Activated T-helper 1 cell treated with anti-CD3 and anti-CD28 coated beads, Interleukin-12 subunit alpha, Interleukin-12 subunit beta, Interleukin-2, Interleukin-4 antibody, amounts not matched to agents 30 ng/mL and 10 ng/mL and 1 ng/mL, durations not matched to agents 14 hours and 24 hours and 36 hours (primary cell): ENCODE measurements around the gene FAM149B1. TPM values are rescaled to one million over a fixed set of nuclear protein-coding genes. Genes with fewer than 3 reads are reported as not detected.

Experiments
- DNase-seq: peaks from one replicate; pipeline ENCODE4 v3.0.0; 2021; ENCODE audit warnings: low spot score
- H3K27ac Mint-ChIP-seq: one replicate; pipeline ENCODE4 v1.8.0; 2021; ENCODE audit warnings: mild to moderate bottlenecking, mixed read lengths
- H3K27me3 Mint-ChIP-seq: one replicate; pipeline ENCODE4 v1.8.0; 2022; ENCODE audit warnings: mild to moderate bottlenecking, moderate library complexity, mixed read lengths; ENCODE audit not compliant: insufficient read depth
- H3K36me3 Mint-ChIP-seq: one replicate; pipeline ENCODE4 v1.8.0; 2021; ENCODE audit warnings: low read depth, mixed read lengths
- H3K4me1 Mint-ChIP-seq: one replicate; pipeline ENCODE4 v1.8.0; 2021; ENCODE audit warnings: low read depth, mixed read lengths
- H3K4me3 Mint-ChIP-seq: one replicate; pipeline ENCODE4 v1.8.0; 2021; ENCODE audit warnings: mild to moderate bottlenecking, moderate library complexity, mixed read lengths
- H3K9me3 Mint-ChIP-seq: one replicate; pipeline ENCODE4 v1.8.0; 2021; ENCODE audit warnings: mixed read lengths
- intact Hi-C: fragments of 100-400 bp; cut with micrococcal nuclease; formaldehyde crosslinking; loops from one replicate; pipeline ENCODE4 v1.15.1; 2024
- total RNA-seq: library from RNA; stranded (reverse); gene quantifications from 2 replicates; pipeline ENCODE4 v1.2.3, GENCODE V29; 2022

Gene FAM149B1
- total RNA-seq, 1 donor from 2014 or later: 11.1 TPM

DNA sequence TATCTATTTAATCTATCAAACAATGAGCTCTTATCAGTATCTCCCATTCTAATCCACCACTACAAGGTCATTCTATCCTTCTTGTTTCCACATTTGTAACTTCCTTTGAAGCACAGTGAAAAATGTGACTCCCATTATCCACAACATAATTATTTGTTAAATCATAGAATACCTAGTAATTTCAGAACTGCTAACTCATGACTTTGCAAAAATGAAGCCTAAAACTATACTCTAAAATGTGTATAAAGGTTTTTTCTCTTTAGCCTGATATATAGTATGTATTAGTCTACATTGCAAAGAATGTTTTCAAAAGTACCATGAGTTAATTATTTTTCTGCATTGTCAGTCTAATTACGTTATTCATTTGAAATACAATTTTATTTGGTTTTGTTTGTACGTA is 96.5 kb downstream of the FAM149B1 start:
- Mint-ChIP-seq H3K9me3 (peaks cover under 1% of the 10 kb centered on the region), H3K4me3 (no peak overlapping the region), H3K27me3 (peaks cover 17% of the 10 kb centered on the region), H3K27ac (no peak overlapping the region), H3K4me1 (peaks cover 10% of the 10 kb centered on the region), H3K36me3 (no peaks in the 10 kb centered on the region)
- DNase-seq: no peak
- intact Hi-C loops: loop anchor here (1.0 to 5.0 kb wide), 2 partner anchors 218 to 380 kb away; no protein-coding TSS in a partner anchor

DNA sequence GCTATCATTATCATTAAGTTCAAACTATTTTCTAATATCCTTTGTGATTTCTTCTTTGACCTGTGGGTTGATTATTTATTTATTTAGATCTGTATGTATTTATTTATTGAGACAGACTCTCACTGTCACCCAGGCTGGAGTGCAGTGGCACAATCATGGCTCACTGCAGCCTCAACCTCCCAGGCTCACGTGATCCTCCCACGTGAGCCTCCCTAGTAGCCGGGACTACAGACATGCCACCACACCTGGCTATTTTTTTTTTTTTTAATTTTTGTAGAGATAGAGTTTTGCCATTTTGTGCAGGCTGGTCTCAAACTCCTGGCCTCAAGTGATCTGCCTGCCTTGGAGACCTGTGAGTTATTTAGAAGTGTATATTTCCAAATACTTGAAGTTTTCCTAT is 113.2 kb downstream of the FAM149B1 start:
- H3K9me3 Mint-ChIP-seq: no peaks in the 10 kb centered on the region
- no peak overlapping the region for H3K4me3 Mint-ChIP-seq
- peaks cover 4% of the 10 kb centered on the region for H3K27me3 Mint-ChIP-seq
- H3K27ac Mint-ChIP-seq: no peak overlapping the region
- H3K36me3 Mint-ChIP-seq: no peaks in the 10 kb centered on the region
- DNase-seq: no peak
- no peaks in the 10 kb centered on the region for H3K4me1 Mint-ChIP-seq
- intact Hi-C loops: no loop called here

DNA sequence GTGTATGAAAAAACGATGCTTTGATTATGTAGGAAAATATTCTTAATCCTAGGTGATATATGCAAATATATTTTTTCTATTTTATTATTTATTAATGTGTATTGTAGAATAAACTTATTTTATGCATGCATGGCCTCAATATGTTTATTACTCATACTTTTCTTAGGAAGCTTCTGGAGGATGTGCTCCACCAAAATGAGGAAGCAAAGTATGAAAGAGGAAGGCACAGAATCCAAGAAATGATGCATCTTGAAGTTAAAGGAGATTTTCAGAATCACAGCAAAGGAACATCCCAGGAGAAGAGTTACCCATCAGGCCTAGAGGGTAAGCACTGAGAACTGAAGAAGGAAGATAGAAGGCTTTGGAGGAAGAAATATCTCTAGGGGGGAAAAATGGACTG is 119.5 kb downstream of the FAM149B1 start:
- intact Hi-C loops: no loop called here
- no peaks in the 10 kb centered on the region for H3K4me1 Mint-ChIP-seq
- H3K27ac Mint-ChIP-seq: no peak overlapping the region
- H3K4me3 Mint-ChIP-seq: no peak overlapping the region
- H3K9me3 Mint-ChIP-seq: peaks cover 9% of the 10 kb centered on the region
- H3K27me3 Mint-ChIP-seq: peaks cover 6% of the 10 kb centered on the region
- no peak for DNase-seq
- H3K36me3 Mint-ChIP-seq: peaks cover 2% of the 10 kb centered on the region

- Mint-ChIP-seq H3K27me3 (peaks cover 1% of the 10 kb centered on the region), H3K4me3 (no peak overlapping the region), H3K27ac (no peak overlapping the region), H3K9me3 (peaks cover 9% of the 10 kb centered on the region), H3K36me3 (peaks cover 2% of the 10 kb centered on the region), H3K4me1 (no peaks in the 10 kb centered on the region)
- intact Hi-C loops: no loop called here
- no peak for DNase-seq
These were observed 122.0 kb downstream of the FAM149B1 start for GRCh38 chr10:73289958-73290357.

GRCh38 chr10:73293461-73293860 is 125.5 kb downstream of the FAM149B1 start:
- Mint-ChIP-seq H3K36me3 (peaks cover 2% of the 10 kb centered on the region), H3K9me3 (peaks cover 9% of the 10 kb centered on the region), H3K27ac (no peak overlapping the region), H3K4me3 (no peak overlapping the region), H3K4me1 (no peaks in the 10 kb centered on the region), H3K27me3 (peaks cover 9% of the 10 kb centered on the region)
- intact Hi-C loops: no loop called here
- DNase-seq: no peak

Other genes with a start within 250 kb of the FAM149B1 start
- gene PLA2G12B, start 213.3 kb upstream of the FAM149B1 start, total RNA-seq: not detected in 2 replicates
- gene P4HA1, start 71.3 kb upstream of the FAM149B1 start, total RNA-seq: 52.8 and 54.5 TPM in 2 replicates
- gene NUDT13, start 57.7 kb upstream of the FAM149B1 start, total RNA-seq: 0.81 and 0.83 TPM in 2 replicates
- 38.0 and 39.5 TPM in 2 replicates for gene ECD, start 111 bp upstream of the FAM149B1 start, total RNA-seq
- gene DNAJC9, start 79.1 kb downstream of the FAM149B1 start, total RNA-seq: 55.4 and 55.5 TPM in 2 replicates
- 158 and 160 TPM in 2 replicates for gene MRPS16, start 84.5 kb downstream of the FAM149B1 start, total RNA-seq
- 0.26 and 0.34 TPM in 2 replicates for gene CFAP70, start 190.7 kb downstream of the FAM149B1 start, total RNA-seq
- gene ANXA7, start 245.9 kb downstream of the FAM149B1 start, total RNA-seq: 152 and 157 TPM in 2 replicates